Activated effector memory CD4-positive, alpha-beta T cell treated with Interleukin-2 at 50 U/mL for 16 hours (primary cell): ENCODE results near the gene OR2V2.
"Not testable (repeated sequence)": the region's sequence is repeated elsewhere in the genome, so short reads cannot be mapped to it uniquely, and the experiment has no call there.

Source experiments
- DNase-seq: peaks from one replicate; pipeline ENCODE4 v3.0.0-alpha.2; 2020

OR2V2 gene

DNA sequence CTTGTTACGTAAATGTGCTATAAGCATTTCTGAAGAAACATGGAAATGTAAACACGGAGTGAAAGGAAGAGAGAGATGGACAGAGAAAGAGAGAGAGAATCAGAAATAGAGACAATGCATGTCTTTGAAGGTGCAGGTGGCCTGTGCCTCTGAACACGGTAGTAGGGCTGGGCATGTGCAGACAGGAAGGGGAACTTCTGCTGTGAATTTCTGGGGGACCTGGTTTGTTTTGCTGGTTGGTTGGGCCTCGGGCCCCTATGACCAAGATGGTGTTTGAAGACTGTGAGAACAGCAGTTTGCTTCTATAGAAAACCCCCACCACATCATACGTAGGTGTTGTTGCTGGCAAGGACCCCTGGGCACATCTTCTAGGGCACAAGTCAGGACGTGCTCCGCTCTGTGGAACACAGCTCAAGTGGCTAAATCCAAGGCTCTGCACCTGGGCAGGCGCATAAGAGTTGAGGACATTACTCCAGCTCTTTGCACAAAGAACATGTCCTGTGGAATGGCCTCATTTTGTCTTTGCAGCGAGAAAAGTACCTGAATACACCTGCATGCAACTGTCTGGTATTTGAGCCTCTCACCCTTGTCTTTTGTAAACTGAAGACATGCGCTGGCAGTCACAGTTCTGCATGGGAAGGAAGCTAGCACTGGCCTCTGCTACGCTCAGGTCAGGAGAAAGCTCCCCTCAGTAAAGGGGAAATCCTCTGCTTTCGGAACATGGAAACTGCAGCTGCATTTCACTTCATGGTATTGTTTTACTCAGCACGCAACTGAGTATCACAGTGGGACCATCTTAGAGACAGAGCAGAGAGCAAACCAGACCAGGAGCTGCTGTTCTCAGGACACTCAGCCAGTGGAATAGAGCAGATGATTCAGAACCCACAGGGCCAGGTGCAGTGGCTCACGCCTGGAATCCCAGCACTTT, 2.7 kb downstream of the OR2V2 start:
- no peak for DNase-seq

DNA sequence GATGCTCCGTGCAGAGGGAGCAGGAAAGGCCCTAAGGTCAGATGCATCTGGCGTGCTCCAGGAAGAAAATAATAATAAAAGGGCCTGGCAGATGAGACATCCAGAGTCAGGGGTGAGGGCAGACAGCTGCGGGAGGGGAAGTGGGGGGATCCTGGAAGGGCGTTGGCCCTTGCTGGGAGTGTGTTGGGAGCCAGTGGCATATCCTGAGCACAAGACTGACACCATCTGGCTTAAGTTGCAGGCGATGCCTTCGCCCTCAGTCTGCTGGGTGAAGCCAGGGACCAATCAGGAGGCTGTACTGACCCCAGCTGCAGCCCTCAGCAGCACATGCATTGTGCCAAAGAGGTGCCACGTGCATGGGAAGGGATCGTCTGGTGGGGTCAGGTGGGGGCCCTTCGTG, 3.8 kb downstream of the OR2V2 start:
- DNase-seq: no peak

DNA sequence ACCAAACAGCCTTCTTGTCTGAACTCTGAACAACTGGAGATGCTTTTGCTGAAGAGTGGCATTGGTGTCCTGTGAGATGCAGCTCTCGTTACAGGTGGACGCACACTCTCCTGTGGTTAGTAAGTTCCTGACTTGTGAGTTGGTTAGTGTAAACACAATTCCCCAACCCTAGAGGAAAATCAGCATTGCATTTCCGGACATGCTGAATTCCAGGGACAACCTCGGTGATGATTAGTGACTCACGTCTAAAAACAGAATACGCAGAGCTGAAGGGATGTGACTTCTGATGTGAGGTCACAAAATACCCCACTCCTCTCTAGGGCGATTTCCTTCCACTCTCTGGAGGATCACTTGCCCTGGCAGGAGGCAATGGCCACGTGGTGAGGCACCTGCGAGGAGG, 5.0 kb downstream of the OR2V2 start:
- no peak for DNase-seq

DNA sequence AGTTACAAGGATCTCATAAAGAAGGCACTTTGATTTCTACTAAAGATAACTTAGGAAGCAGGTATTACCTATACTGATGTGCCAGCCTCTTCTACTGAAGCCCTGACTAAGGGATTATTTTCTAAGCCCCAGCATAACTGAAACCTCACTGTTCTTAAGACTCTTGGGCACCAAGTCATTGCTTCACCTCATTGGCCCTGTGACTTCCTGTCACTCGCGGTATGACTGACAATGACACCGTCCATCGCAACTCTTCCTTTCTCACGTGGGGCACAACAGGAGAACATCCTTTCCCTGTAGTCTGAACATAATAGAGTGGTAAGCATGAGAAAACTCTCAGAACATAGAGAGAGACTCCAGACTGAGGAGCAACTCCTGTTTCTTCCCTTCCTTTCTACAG, 6.4 kb downstream of the OR2V2 start:
- DNase-seq: no peak

DNA sequence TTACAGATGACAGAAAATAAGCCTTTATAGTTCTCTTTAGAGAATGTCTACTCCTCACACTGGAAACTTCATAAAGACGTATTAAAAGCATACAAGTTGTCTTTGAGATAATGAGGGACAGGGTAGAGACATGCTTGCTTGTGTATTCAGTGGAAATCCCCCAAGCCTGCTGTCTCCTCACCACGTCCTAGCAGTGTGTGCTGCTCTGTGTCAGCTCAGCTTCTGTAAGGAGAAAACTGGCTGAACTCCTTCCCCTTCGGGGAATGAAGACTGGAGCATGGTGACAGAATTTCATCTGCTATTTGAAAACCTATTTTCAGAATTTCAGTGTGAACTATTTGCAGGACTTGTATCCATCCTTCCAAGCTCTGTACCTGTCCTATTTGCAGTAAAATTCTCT, 9.4 kb downstream of the OR2V2 start:
- no peak for DNase-seq

DNA sequence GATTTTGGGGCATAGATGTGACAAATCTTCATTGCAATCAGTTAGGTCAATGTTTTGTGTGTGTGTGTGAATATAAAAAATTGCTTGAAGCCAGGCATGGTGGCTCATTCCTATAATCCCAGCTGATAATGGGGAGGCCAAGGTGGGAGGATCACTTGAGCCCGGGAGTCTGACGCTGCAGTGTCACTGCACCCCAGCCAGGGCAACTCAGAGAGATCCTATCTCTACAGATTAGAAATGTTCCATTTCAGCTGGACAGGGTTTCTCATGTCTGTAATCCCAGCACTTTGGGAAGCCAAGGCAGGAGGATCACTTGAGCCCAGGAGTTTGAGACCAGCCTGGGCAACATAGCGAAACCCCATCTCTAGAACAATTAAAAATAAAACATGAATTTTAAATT, 11.5 kb downstream of the OR2V2 start:
- DNase-seq: no peak

DNA sequence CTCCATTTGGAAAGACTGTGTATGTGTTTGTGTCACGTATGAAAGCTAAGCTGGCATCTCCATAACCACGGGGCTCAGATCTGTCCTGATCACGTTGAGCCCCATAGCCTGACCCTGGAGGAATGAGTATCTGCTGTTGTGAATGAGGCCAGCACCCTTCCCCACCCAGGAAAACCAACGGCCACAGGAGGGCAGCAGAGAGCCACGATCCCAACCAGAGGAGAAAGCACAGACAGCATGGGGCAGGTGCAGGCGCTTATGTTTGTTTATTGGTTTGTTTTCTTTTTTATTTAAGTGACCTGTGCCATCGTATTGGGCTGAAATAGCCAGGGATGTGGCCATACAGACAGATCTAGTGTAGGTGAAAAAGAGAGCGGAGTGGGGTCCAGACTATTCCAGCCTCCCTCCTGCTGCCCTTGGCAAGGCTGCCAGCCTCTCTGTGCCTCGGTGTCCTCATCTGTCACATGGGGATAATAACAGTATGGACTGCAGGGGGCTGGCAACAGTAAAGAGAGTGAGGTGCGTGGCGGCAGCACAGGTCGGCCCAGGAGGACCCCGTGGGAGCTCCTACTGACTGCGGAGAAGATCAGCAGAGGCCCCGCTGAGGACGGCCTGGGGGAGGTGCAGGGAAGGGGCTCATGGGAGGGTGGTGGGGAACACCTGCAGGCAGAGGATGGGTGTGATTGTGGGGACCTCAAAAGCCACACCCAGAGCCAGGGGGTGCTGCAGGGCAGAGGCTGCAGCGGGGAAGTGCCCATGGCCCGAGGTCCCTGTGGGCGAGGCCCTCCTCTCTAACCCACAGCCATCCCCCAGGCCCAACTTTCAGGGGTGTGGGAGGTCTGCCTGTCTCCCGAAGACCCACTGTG, 12.1 kb downstream of the OR2V2 start:
- peak; percentile 83 for DNase-seq

DNA sequence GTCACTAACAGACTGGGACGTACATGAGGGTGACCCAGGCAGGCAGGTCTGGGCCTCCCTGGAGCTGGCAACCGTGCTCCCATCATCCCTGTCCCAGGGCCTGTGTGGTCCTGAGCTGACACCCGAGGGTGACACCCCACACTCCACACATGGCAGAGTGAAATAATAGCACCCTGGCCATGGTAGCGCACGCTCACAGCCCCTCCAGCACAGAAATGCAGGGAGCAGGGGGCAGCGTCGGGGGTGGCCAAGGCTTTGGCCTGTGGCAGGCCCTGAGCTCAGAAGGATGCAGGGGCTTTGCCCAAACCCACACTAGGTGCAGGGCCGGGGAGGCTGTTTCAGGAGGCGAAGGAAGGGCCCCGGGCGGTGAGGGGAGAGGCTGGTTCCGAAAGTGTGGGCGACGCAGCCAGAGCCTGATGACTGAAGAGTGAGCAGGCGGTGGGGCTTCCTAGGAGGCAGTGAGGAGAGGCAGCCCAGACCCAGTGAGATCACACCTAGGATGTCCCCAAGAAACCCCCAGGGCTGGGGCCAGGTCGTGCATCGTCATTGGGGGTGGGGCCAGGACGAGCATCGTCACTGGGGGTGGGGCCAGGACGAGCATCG, 12.9 kb downstream of the OR2V2 start:
- DNase-seq: peak; percentile 48

DNA sequence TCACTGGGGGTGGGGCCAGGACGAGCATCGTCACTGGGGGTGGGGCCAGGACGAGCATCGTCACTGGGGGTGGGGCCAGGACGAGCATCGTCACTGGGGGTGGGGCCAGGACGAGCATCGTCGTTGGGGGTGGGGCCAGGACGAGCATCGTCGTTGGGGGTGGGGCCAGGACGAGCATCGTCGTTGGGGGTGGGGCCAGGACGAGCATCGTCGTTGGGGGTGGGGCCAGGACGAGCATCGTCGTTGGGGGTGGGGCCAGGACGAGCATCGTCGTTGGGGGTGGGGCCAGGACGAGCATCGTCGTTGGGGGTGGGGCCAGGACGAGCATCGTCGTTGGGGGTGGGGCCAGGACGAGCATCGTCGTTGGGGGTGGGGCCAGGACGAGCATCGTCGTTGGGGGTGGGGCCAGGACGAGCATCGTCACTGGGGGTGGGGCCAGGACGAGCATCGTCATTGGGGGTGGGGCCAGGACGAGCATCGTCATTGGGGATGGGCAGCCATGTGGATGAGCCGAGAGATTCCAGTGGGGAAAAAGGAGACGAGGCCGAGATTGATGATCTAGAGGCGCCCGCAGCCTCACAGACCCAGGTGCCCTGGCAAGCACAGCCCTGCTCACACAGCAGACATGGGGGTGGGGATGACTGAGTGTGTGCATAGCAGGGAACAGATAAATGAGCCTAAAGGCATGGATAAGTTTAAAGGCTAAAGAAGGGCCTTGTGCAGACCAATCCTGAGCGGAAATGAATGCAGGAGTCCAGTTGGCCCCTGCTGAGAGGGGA, 13.6 kb downstream of the OR2V2 start:
- DNase-seq: peak; percentile 25

DNA sequence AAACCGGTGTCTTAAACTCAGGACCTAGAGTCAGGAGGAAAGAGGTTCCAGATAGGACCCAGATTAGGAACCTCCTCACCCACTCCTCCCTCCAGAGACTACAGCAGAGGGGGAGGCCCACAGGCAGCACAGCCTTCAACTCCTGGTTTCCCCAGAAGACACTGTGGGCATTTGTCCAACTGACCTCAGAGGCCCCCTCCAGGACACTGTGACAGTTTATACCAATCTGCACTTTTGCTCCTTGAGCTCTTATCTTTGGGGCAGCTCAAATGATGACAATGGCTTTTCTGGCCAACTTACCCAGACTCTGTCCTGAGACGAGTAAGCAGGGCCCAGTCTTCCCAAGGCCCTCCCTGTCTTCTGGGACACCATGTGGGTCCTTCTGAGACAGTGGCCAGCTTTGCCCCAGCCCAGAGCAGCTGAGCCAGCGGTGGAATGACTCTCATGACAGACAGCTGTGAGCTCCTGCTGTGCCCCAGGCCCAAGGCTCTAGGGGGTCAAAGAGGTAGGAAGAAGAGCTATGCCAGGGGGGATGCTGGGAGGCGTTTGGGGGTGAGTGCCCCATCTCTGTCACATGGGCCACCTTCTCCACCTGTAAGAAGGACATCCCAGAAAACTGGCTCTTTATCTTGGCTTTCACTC, 14.3 kb downstream of the OR2V2 start:
- no peak for DNase-seq

DNA sequence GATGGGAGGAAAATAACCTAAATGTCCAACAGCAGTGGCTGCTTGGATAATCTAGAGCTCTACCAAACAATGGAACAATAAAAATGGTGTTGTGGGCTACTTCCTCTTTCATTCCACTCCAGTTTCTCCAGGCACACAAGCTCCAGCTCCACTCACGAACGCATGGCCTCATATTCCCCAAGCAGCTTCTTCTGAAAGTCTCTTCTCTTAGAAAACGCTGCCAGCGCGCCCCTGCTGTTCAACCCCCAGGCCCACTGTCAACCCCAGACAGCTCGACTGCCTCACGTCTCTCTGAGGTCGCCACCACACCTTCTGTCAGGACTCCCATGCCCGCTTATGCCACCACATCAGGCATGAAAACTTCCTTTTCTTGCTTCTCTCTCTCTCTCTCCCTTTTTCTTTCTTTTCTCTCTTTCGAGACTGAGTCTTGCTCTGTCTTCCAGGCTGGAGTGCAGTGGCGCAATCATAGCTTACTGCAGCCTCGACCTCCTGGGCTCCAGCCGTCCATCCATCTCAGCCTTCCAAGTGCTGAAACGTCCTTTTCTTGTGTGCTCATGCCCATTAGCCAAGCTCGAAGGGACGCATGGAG, 16.2 kb downstream of the OR2V2 start:
- no peak for DNase-seq

DNA sequence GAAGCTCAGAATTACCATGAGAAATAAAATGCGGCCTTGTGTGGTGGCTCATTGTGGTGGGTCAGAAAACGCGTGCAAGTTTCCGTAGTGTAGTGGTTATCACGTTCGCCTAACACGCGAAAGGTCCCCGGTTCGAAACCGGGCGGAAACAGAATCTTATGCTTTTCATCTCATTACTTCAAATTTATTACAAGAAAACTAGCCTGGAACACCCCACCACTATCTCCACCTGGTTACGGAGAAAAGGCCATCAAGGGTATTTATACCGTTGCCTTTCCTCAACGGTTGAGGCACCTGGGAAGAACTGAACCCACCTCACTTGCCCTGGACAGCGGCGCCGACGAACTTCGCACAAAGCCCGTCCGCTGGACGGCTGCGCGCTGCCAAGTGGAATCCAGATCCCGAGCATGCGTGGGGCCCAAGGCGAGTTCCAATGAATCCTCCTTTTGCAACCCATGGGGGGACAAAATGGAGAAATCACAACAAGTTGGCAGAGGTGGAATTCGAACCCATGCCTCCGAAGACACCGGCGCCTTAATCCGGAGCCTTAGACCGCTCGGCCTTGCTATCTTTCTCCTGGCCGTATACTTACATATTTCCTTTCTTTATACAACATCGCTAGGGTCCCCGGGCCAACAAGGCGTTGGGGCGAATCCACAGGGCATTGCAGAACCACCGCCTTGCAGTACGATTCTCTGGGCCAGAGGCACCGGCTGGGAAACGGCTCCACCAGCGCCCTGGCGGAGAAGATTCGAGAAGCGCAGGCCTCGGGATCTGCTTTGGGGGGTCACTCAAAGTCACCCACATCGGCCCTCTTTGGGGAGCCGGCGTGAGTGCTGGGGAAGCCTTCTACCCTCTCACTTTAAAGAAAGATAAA, 16.9 kb downstream of the OR2V2 start:
- DNase-seq: no peak

DNA sequence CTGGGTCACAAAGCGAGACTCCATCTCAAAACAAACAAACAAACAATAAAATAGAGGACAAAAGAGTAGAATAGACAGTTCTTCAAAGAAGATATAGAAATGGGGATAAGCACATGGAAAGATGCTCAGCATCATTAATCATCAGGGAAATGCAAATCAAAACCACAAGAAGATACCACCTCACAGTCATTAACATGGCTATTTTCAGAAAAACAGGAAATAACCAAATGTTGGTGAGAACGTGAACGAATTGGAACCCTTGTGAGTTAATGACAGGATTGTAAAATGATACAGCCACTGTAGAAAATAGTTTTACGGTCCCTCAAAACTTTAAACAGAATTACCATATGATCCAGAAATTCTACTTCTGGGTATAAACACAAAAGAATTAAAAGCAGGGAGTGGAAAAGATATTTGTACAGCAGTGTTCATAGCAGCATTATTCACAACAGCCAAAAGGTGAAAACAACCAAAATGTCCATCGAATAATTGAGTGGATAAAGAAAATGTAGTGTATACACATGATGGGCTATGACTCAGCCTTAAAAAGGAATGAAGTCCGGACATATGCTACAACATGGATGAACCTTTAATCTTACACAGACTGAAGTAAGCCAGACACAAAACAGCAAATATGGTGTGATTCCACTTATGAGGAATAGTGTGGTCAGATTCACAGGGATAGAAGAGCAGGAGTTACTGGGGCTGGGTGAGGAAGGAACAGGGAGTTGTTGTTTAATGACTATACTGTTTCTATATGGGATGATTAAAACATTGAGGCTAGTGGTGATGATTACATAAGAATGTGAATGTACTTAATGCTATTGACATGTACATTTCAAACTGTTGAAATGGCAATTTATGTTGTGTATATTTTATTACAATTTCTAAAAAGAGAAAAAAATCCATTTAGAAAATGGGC, 19.7 kb downstream of the OR2V2 start:
- DNase-seq: no peak

DNA sequence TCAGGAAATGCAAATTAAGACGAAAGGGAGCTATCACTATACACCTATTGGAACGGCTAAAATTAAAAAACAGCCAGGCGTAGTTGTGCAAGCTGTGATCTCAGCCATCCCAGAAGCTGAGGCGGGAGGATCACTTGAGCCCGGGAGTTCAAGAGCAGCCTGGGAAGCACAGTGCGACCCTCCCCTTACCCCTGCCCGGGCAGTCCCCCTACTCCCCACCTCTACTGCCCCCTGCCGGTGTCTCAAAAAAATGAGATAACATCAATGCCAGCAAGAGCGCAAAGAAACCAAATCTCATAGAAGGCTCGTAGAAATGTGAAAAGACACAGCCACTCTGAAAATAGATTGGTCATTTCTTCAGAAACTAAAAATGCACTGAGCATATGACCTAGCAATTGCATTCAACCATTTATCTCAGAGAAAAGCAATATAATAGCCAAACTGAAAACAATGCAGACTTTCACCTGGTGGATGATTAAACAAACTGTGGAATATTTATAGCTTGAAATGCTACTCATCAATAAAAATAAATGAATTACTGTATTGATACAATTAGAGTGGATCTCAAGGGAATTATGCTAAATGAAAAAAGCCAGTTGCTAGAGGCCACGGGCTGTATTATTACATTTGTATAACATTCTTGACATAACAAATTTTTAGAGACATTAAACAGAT, 20.6 kb downstream of the OR2V2 start:
- DNase-seq: no peak

DNA sequence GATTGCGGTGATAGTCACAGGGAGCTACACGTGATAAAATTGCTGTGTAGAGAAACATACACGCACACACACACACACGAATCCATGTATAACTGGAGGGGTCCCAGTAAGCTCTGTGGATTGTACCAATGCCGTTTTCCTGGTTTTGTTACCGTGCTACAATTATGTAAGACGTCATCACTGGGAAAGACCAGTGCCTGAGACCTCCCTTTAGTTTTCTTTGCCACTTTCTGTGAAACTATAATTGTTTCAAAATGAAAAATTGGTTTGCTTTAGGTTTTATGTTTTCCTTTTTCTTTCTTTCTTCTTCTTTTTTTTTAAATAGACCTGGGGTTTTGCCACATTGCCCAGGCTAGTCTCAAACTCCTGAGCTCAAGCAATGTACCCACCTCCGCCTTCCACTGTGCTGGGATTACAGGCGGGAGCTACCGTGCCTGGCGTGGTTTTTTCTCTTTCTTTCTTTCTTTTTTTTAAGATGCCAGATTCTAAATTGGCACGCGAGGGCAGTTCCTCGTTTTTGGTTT, 21.3 kb downstream of the OR2V2 start:
- no peak for DNase-seq

DNA sequence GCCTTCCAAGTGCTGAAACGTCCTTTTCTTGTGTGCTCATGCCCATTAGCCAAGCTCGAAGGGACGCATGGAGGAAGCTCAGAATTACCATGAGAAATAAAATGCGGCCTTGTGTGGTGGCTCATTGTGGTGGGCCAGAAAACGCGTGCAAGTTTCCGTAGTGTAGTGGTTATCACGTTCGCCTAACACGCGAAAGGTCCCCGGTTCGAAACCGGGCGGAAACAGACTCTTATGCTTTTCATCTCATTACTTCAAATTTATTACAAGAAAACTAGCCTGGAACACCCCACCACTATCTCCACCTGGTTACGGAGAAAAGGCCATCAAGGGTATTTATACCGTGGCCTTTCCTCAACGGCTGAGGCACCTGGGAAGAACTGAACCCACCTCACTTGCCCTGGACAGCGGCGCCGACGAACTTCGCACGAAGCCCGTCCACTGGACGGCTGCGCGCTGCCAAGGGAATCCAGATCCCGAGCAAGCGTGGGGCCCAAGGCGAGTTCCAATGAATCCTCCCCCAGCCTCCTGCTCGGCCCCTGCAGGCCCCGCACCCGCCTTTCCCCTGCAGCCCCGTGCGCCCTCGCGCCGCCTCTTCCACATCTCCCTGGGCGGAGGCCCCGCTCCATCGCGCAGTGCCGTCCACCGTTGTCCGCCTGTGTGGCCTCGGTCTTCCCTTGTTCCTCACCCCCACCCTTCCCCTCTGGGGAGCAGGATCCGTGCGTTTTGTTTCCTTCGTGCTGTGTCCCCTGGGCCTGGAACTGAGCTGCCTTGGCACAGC, 22.3 kb downstream of the OR2V2 start:
- DNase-seq: not testable (repeated sequence)

DNA sequence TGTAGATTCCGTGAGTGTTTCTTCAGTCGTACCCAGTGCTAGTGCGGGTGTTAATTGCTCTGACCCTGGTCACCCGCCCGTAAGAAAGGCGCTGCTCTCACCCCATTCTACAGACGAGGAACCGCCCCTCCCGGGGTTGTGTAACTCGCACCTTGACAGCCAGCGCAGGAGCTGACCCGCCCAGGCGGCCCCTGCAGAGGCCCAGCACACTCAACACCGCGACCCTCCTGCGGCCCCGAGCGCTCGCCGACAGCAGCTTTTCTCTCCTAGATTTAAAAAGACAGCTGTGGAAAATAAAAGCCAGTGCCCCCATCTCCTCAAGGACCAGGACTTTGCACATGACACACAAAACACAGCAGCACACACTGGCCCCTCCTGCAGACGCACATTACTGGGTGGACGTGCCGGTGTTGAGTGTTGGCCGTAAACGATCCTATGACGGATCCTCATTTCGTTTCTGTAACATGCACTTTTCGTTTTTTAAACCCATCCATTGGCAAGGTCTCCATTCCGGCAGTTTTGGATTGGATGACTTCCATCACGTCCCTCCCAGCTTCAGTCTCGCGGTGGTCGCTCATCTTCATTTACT, 22.9 kb downstream of the OR2V2 start:
- DNase-seq: no peak

DNA sequence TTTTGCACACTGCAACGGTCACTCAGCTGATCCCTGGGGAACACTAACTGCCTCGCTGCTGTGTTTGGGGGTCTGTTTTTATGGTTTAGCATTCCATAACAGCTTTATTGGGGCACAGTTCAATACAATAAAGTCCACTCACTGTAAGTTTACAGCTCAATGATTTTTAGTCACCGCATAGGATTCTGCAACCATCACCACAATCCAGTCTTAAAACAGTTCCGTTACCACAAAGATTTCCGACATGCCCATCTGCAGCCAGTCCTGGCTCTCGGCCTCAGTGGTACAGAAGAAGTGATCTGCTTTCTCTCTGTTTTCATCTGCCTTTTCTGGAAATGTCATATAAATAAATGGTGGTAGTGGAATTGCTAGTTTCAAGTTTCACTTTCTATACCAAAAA, 23.6 kb downstream of the OR2V2 start:
- no peak for DNase-seq
